B cell (primary cell): ENCODE measurements around the gene SYMPK.

ENCODE experiments used
- CTCF ChIP-seq: fragments of 200-600 bp; IDR thresholded peaks from one replicate; pipeline ENCODE4 v1.8.0; 2022; ENCODE audit warnings: antibody characterized with exemption, mild to moderate bottlenecking
- EZH2 ChIP-seq: IDR thresholded peaks from 2 replicates; pipeline ENCODE4 v1.6.1; 2012; ENCODE audit warnings: borderline replicate concordance, low read depth, mild to moderate bottlenecking, moderate library complexity, low read length; ENCODE audit not compliant: insufficient read depth, poor library complexity, severe bottlenecking

GRCh38 chr19:45889210-45889885 is 26.4 kb upstream of the SYMPK start:
- TF ChIP-seq CTCF (no peak), EZH2 (no peak)
